Suprapubic skin (tissue), 3 donors: ENCODE data around the gene ALDH1A1.

Experiments used
- CTCF ChIP-seq, 2 donors: fragments of 200-600 bp in 1 of 2; fragments of 450-650 bp in 1 of 2; sonication (generic) in 1 of 2; IDR thresholded peaks; one replicate each; pipeline ENCODE4 v1.5.1; 2016 to 2019; ENCODE audit warnings: antibody characterized with exemption in 2 of 2, mild to moderate bottlenecking in 1 of 2, moderate library complexity in 1 of 2
- POLR2A ChIP-seq, 2 donors: fragments of 450-650 bp; IDR thresholded peaks; one replicate each; pipeline ENCODE4 v1.6.1; 2017; ENCODE audit warnings: antibody characterized with exemption in 2 of 2, mild to moderate bottlenecking in 2 of 2, moderate library complexity in 2 of 2

GRCh38 chr9:72898360-72898759, 54.5 kb downstream of the ALDH1A1 start:
- no peak for TF ChIP-seq POLR2A (IDR thresholded peaks at IDR 0.05)
- TF ChIP-seq CTCF (IDR thresholded peaks at IDR 0.05) = no peak
